NB4 (cell line): ENCODE results near the gene OPALIN.

Experiments
- MYC ChIP-seq: IDR thresholded peaks from 2 replicates; pipeline ENCODE4 v1.6.1; 2011; ENCODE audit warnings: low read depth, low read length
- POLR2A ChIP-seq: IDR thresholded peaks from 2 replicates; pipeline ENCODE4 v1.6.1; 2011; ENCODE audit warnings: mild to moderate bottlenecking; ENCODE audit not compliant: insufficient read length; ENCODE audit errors: extremely low read depth
- TF ChIP-seq, protein P1 (sequence below): IDR thresholded peaks from one replicate; pipeline ENCODE4 v1.5.1; 2012; ENCODE audit warnings: low read depth, low read length

DNA sequence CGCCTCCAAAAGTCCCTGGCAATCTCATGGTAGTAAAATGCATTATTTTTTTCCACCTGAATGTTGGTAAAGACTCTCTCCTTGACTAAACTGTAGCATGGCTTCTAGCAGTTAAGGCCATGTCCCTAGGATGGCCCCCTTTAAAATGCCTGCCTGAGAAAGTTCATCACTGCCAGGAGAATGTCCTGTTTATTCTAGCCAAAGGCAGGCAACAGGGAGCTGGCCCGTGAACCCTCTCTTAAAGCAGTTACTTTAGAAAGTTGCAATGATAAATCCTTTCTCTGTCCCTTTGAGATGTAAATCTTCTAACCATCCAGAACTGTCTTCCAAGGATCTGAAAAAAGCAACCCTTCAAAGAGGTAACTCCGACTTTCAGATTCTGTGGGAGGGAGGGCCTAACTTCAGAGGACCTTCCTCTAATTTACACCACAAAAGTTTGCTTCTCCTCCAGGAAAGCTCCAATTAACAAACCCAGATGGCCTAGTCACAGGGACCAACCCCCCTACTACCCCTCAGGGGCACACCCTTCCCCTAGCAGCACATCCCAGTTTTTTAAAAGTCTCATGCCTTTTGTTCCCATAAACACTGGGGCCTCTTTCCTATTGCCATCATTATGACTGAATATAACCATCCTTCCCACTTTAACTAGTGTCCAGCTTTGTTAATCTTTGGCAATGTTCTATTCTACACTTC lies 49.0 kb downstream of the OPALIN start:
- TF ChIP-seq MYC (no peak), POLR2A (no peak)
- TF ChIP-seq, protein P1, sequence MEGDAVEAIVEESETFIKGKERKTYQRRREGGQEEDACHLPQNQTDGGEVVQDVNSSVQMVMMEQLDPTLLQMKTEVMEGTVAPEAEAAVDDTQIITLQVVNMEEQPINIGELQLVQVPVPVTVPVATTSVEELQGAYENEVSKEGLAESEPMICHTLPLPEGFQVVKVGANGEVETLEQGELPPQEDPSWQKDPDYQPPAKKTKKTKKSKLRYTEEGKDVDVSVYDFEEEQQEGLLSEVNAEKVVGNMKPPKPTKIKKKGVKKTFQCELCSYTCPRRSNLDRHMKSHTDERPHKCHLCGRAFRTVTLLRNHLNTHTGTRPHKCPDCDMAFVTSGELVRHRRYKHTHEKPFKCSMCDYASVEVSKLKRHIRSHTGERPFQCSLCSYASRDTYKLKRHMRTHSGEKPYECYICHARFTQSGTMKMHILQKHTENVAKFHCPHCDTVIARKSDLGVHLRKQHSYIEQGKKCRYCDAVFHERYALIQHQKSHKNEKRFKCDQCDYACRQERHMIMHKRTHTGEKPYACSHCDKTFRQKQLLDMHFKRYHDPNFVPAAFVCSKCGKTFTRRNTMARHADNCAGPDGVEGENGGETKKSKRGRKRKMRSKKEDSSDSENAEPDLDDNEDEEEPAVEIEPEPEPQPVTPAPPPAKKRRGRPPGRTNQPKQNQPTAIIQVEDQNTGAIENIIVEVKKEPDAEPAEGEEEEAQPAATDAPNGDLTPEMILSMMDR: no peak
